A549 (cell line): ENCODE data around the gene SMAD3. TPM values are rescaled to one million over a fixed set of nuclear protein-coding genes. Genes with fewer than 3 reads are reported as not detected.

Experiments
- ATAC-seq, 2 experiments: fragments of 200-7000 bp in 1 of 2; fragments of >200 bp in 1 of 2; cut with Nextera tagmentation in 1 of 2; cut with Tn5 transposase in 1 of 2; 3 replicates each; pipeline versions ENCODE4 v1.8.0 to v1.9.1; 2018 to 2020; ENCODE audit warnings: mild to moderate bottlenecking in 1 of 2, moderate library complexity in 1 of 2
- CTCF ChIA-PET: fragments of 300-600 bp; sonication (Branson Sonifier 250); formaldehyde crosslinking; extraction: SDS; loops from one replicate; lab custom pipeline; 2021; ENCODE audit warnings: antibody characterized with exemption, inconsistent platforms; lab: Yijun Ruan, JAX
- POLR2A ChIA-PET: fragments of 350-600 bp; formaldehyde crosslinking; extraction: SDS; loops from one replicate; lab custom pipeline; 2021; ENCODE audit warnings: antibody characterized with exemption, inconsistent platforms; lab: Yijun Ruan, JAX
- DNase-seq, 2 experiments: peaks; one replicate each; pipeline versions ENCODE4 v3.0.0 to v3.0.0-alpha.2; 2011 to 2016; ENCODE audit warnings: low read depth in 1 of 2, low spot score in 1 of 2
- FAIRE-seq: peaks from 2 replicates; lab custom pipeline; 2011; peaks lifted over from hg19 to GRCh38; lab: Jason Lieb, UNC
- H3K27ac ChIP-seq, 2 experiments: fragments of >200 bp; sonication (Bioruptor Twin); formaldehyde crosslinking; 3 replicates each; pipeline ENCODE4 v1.5.1; 2016 to 2017
- H3K4me1 ChIP-seq: fragments of >200 bp; sonication (Bioruptor Twin); formaldehyde crosslinking; 3 replicates; pipeline ENCODE4 v1.6.1; 2016
- H3K4me2 ChIP-seq: fragments of >200 bp; sonication (Bioruptor Twin); formaldehyde crosslinking; 3 replicates; pipeline ENCODE4 v1.6.1; 2016
- H3K4me3 ChIP-seq: fragments of >200 bp; sonication (Bioruptor Twin); formaldehyde crosslinking; 3 replicates; pipeline ENCODE4 v1.5.1; 2016
- H3K9me3 ChIP-seq: fragments of >200 bp; sonication (Bioruptor Twin); formaldehyde crosslinking; 3 replicates; pipeline ENCODE4 v1.6.1; 2016
- CBX2 ChIP-seq: fragments of 200-600 bp; sonication (generic); IDR thresholded peaks from 2 replicates; pipeline ENCODE4 v1.6.1; 2016; ENCODE audit warnings: low read depth, mild to moderate bottlenecking, borderline replicate concordance
- CEBPB ChIP-seq, 2 experiments: fragments of >200 bp in 1 of 2; sonication (Bioruptor Twin) in 1 of 2; formaldehyde crosslinking in 1 of 2; IDR thresholded peaks; 2 replicates each; pipeline ENCODE4 v1.6.1; 2012 to 2016
- CHD2 ChIP-seq: fragments of 150-350 bp; IDR thresholded peaks from 2 replicates; pipeline ENCODE4 v1.6.1; 2014; ENCODE audit warnings: low read length; ENCODE audit not compliant: partially characterized antibody
- CHD4 ChIP-seq: fragments of 200-600 bp; sonication (generic); IDR thresholded peaks from 2 replicates; pipeline ENCODE4 v1.6.1; 2016; ENCODE audit warnings: antibody characterized with exemption, mild to moderate bottlenecking, borderline replicate concordance
- EHF ChIP-seq: fragments of 250-450 bp; sonication (Bioruptor Pico); IDR thresholded peaks from 2 replicates; pipeline ENCODE4 v1.5.0; 2020; ENCODE audit warnings: mild to moderate bottlenecking
- JUN ChIP-seq, 2 experiments: fragments of >200 bp; sonication (Bioruptor Twin); formaldehyde crosslinking; IDR thresholded peaks; 2 replicates in 1 of 2; 3 replicates in 1 of 2; pipeline ENCODE4 v1.6.1; 2016 to 2017
- NFE2L2 ChIP-seq: fragments of 150-350 bp; conservative IDR thresholded peaks from 2 replicates; pipeline ENCODE4 v1.6.1; 2014; ENCODE audit warnings: low read length
- RARB ChIP-seq: fragments of 250-450 bp; sonication (Bioruptor Pico); IDR thresholded peaks from 2 replicates; pipeline ENCODE4 v1.8.0; 2021; ENCODE audit warnings: mild to moderate bottlenecking, moderate library complexity
- TFCP2L1 ChIP-seq: fragments of 250-450 bp; sonication (Bioruptor Pico); IDR thresholded peaks from 2 replicates; pipeline ENCODE4 v1.5.0; 2021; ENCODE audit warnings: mild to moderate bottlenecking
- ZNF302 ChIP-seq: fragments of 250-450 bp; sonication (Bioruptor Pico); IDR thresholded peaks from 2 replicates; pipeline ENCODE4 v1.9.0; 2021; ENCODE audit warnings: inconsistent platforms, mild to moderate bottlenecking, moderate library complexity
- WGBS: methylation state at CpG from one replicate; pipeline ENCODE4 v1.1.6; 2017; ENCODE audit errors: missing lambda C conversion rate; 5-methylcytosine and 5-hydroxymethylcytosine counted together
- polyA plus RNA-seq, 4 experiments: library from polyadenylated mRNA; depleted of rRNA in 3 of 4; stranded (reverse); fragments of >200 nt; fragmentation: RNase III in 1 of 4; extraction: RNeasy Plus Mini Kit Qiagen cat#74134 plus additional on column Dnase treatment in 1 of 4; gene quantifications; 2 replicates in 3 of 4; 3 replicates in 1 of 4; pipeline ENCODE4 v1.2.3, GENCODE V29; 2011 to 2017
- TF ChIP-seq, protein P1 (sequence below): fragments of >200 bp; sonication (Bioruptor Twin); formaldehyde crosslinking; IDR thresholded peaks from 2 replicates; pipeline ENCODE4 v1.6.1; 2016
- TF ChIP-seq, protein P2 (sequence below): fragments of 250-450 bp; sonication (Bioruptor Pico); IDR thresholded peaks from 2 replicates; pipeline ENCODE4 v1.5.0; 2021; ENCODE audit warnings: mild to moderate bottlenecking, moderate library complexity, borderline replicate concordance
- TF ChIP-seq, protein P3 (sequence below): IDR thresholded peaks from 2 replicates; pipeline ENCODE4 v1.6.1; 2012
- TF ChIP-seq, protein P4 (sequence below): fragments of >200 bp; sonication (Bioruptor Twin); formaldehyde crosslinking; IDR thresholded peaks from 3 replicates; pipeline ENCODE4 v1.6.1; 2016

SMAD3 gene
- polyA plus RNA-seq, 2 of the 4 experiments (the other 2 are of a cell fraction): 74.6 to 77.2 TPM

DNA sequence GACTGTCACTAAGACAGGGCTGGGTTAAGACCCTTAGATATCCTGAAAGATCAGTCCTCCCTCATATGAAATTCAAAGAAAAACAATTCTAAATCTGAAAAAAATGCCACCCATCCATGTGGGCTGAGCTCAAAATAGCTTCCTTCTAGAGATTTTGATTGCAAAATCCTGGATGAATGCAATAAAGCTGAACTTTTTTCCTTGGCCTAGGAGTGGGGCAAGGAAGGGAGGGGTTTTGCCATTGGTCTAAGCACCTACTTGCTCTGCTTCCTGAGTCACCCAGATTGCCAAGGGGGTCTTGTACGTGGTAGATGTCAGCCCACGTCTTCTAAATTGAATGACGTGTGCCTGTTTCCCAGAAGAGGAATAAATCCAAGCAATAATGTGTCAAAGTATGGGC is 15.3 kb upstream of the SMAD3 start:
- H3K4me3 ChIP-seq: no peak overlapping the region
- peak in 1 of 2 experiments; percentile 0; a peak in 2 of 6 replicates for ATAC-seq
- peak in 1 of 2 experiments; percentile 66 for DNase-seq
- peak overlapping the region; percentile 96 to 98 for H3K27ac ChIP-seq
- H3K4me1 ChIP-seq: peaks cover 67% of the 10 kb centered on the region
- no peaks in the 10 kb centered on the region for H3K9me3 ChIP-seq
- 45% methylated on average over 3 of the region's 3 CpGs for WGBS
- H3K4me2 ChIP-seq: peak overlapping the region; percentile 81
- FAIRE-seq: no peak
- ChIA-PET CTCF (interaction anchor here (0.8 to 3.0 kb wide), 18 partner anchors 9 to 786 kb away, joined by 3 to 29 read pairs (median 4); partner anchors contain the start of gene SMAD3), POLR2A (interaction anchor here (0.5 to 2.0 kb wide), 8 partner anchors 14 to 124 kb away, joined by 3 to 10 read pairs (median 4); partner anchors contain the start of gene SMAD3)
- 0 out of 2 replicates have a peak, but pooled peaks have one; percentile 70 for TF ChIP-seq EHF
- 0 out of 2 replicates have a peak, but pooled peaks have one; percentile 49 for TF ChIP-seq TFCP2L1 (CRISPR knock-in tag)
- TF ChIP-seq CEBPB (IDR thresholded peaks at IDR 0.05): peak; percentile 92 to 94
- TF ChIP-seq JUN (IDR thresholded peaks at IDR 0.05): no peak; a peak in 1 of 5 replicates
- TF ChIP-seq CHD2: no peak
- TF ChIP-seq, protein P1, sequence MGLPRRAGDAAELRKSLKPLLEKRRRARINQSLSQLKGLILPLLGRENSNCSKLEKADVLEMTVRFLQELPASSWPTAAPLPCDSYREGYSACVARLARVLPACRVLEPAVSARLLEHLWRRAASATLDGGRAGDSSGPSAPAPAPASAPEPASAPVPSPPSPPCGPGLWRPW: 0 out of 2 replicates have a peak, but pooled peaks have one; percentile 27
- TF ChIP-seq RARB (CRISPR knock-in tag): no peak
- 0 out of 2 replicates have a peak, but pooled peaks have one; percentile 16 for TF ChIP-seq ZNF302 (CRISPR knock-in tag)
- TF ChIP-seq, all 56 proteins: peak for 5

DNA sequence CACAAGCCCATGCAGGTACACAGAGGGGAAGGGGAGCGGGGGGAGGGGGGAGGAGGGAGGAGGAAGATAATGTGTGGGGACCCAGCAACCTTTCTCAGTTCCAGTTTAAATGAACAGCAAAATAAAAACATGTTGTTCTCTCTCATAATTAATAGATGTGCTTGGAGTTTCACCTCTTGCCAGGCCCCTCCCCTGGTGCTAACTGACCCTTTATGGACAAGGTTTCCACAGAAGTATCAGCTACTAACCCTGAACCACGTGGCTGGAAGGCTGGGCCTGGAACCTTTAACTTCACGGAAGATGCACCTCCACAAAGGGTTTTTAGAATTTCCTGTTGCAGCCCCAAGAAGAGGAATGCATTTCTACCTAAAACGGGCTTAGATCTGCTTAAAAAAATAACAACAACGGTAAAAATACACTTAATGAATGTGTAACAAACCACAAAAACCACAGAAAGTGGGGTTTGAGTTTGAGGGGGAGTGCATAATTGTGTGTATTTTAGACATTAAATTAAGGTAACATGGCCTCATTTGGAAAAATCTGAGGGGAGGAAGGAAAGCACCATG is 14.8 kb upstream of the SMAD3 start:
- Histone ChIP-seq H3K9me3 (no peaks in the 10 kb centered on the region), H3K4me1 (peaks cover 61% of the 10 kb centered on the region), H3K27ac (peak overlapping the region; percentile 96 to 98), H3K4me3 (no peak overlapping the region), H3K4me2 (peak overlapping the region; percentile 81)
- DNase-seq: no peak
- ChIA-PET POLR2A (interaction anchor here (1.1 to 2.0 kb wide), 5 partner anchors 13 to 77 kb away, joined by 3 to 10 read pairs (median 8); partner anchors contain the start of gene SMAD3), CTCF (interaction anchor here (1.0 to 3.0 kb wide), 4 partner anchors 98 to 785 kb away, joined by 3 to 29 read pairs (median 3); no protein-coding TSS in a partner anchor)
- TF ChIP-seq, protein P2, sequence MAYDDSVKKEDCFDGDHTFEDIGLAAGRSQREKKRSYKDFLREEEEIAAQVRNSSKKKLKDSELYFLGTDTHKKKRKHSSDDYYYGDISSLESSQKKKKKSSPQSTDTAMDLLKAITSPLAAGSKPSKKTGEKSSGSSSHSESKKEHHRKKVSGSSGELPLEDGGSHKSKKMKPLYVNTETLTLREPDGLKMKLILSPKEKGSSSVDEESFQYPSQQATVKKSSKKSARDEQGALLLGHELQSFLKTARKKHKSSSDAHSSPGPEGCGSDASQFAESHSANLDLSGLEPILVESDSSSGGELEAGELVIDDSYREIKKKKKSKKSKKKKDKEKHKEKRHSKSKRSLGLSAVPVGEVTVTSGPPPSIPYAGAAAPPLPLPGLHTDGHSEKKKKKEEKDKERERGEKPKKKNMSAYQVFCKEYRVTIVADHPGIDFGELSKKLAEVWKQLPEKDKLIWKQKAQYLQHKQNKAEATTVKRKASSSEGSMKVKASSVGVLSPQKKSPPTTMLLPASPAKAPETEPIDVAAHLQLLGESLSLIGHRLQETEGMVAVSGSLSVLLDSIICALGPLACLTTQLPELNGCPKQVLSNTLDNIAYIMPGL (CRISPR knock-in tag): no peak
- TF ChIP-seq CHD2: no peak
- no peak for TF ChIP-seq CHD4
- TF ChIP-seq RARB (CRISPR knock-in tag): no peak
- TF ChIP-seq, protein P3, sequence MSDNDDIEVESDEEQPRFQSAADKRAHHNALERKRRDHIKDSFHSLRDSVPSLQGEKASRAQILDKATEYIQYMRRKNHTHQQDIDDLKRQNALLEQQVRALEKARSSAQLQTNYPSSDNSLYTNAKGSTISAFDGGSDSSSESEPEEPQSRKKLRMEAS: no peak
- no peak for TF ChIP-seq NFE2L2
- ATAC-seq: no peak
- 37% methylated on average over 4 of the region's 5 CpGs for whole genome bisulfite sequencing
- no peak for FAIRE-seq

DNA sequence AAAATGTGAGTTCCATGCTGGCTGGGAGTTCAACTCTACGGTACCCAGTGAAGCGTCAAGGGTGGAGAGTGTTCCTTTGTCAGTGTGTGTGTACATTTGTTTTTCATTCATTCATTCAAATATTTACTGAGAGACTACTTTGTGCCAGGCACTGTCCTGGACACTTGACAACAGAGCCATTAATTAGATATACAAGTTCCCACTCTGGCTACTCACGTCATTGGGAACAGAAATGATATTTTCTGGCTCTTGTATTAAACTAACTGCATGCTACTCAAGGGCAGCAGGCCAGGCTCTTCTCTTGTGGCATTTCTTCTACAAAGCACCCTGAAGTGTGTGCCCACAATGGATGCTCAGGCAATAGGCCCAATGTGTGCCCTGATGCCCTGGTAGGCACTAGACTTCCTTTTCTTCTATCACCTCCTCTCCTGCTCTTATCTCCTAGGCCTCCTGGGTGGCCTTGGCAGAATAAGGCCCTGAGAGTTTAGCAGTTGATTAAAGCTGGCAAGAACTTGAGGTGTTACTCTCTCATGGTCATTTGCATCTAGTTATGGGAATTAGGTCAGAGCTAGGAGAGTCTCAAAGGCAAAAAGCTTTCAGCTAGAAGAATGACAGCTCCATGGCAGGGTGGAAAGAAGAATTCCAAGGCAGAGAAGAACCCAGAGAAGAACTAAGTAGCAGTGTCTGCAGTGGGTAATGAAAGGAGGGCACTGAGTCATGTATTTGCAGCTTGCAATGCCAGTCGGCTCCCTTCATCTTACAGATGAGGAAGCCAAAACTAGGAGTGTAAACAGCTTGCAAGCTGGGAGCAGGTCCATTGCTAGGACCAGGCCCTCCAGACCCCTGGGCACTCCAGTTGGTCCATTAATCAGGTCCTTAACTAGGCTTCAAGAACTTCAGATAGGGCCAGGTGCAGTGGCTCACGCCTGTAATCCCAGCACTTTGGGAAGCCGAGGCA is 14.0 kb upstream of the SMAD3 start:
- H3K4me1 ChIP-seq: peaks cover 60% of the 10 kb centered on the region
- POLR2A ChIA-PET: no interaction called here
- CTCF ChIA-PET: interaction anchor here (0.9 to 3.0 kb wide), 7 partner anchors 10 to 253 kb away, joined by 3 to 29 read pairs (median 3); no protein-coding TSS in a partner anchor
- no peak for FAIRE-seq
- H3K4me3 ChIP-seq: no peak overlapping the region
- TF ChIP-seq ZNF302 (CRISPR knock-in tag): no peak
- TF ChIP-seq CBX2: no peak
- TF ChIP-seq, protein P4, sequence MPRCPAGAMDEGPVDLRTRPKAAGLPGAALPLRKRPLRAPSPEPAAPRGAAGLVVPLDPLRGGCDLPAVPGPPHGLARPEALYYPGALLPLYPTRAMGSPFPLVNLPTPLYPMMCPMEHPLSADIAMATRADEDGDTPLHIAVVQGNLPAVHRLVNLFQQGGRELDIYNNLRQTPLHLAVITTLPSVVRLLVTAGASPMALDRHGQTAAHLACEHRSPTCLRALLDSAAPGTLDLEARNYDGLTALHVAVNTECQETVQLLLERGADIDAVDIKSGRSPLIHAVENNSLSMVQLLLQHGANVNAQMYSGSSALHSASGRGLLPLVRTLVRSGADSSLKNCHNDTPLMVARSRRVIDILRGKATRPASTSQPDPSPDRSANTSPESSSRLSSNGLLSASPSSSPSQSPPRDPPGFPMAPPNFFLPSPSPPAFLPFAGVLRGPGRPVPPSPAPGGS: no peak
- no peak for ATAC-seq
- 84% methylated on average over 6 of the region's 6 CpGs for WGBS
- peak overlapping the region; percentile 81 for H3K4me2 ChIP-seq
- no peaks in the 10 kb centered on the region for H3K9me3 ChIP-seq
- peak overlapping the region; percentile 96 to 98 for H3K27ac ChIP-seq
- DNase-seq: no peak
